Rectal smooth muscle tissue (tissue), 1 donor: Measurements from ENCODE around the gene GALNT14.

ENCODE experiments used
- H3K27ac ChIP-seq: one replicate; pipeline ENCODE4 v1.7.0; 2013; ENCODE audit warnings: low read depth, low read length, inconsistent platforms
- H3K27me3 ChIP-seq: one replicate; pipeline ENCODE4 v1.7.0; 2013; ENCODE audit warnings: low read length; ENCODE audit not compliant: control insufficient read depth, insufficient read depth
- H3K36me3 ChIP-seq: one replicate; pipeline ENCODE4 v1.7.0; 2013; ENCODE audit warnings: low read length; ENCODE audit not compliant: control insufficient read depth, insufficient read depth
- H3K4me1 ChIP-seq: one replicate; pipeline ENCODE4 v1.7.0; 2013; ENCODE audit warnings: low read length; ENCODE audit not compliant: control insufficient read depth, insufficient read depth
- H3K4me3 ChIP-seq: one replicate; pipeline ENCODE4 v1.7.0; 2013; ENCODE audit warnings: low read length
- H3K9ac ChIP-seq: one replicate; pipeline ENCODE4 v1.7.0; 2013; ENCODE audit warnings: low read length

Gene GALNT14

GRCh38 chr2:30968660-30969397, 169.4 kb downstream of the GALNT14 start:
- no peak overlapping the region for H3K9ac ChIP-seq
- H3K27ac ChIP-seq: no peak overlapping the region
- no peak overlapping the region for H3K4me3 ChIP-seq
- no peaks in the 10 kb centered on the region for H3K36me3 ChIP-seq
- no peaks in the 10 kb centered on the region for H3K27me3 ChIP-seq
- no peaks in the 10 kb centered on the region for H3K4me1 ChIP-seq

- Histone ChIP-seq H3K9ac (no peak overlapping the region), H3K36me3 (no peaks in the 10 kb centered on the region), H3K27me3 (no peaks in the 10 kb centered on the region), H3K4me1 (no peaks in the 10 kb centered on the region), H3K27ac (no peak overlapping the region), H3K4me3 (no peak overlapping the region)
These were observed 171.5 kb downstream of the GALNT14 start for GRCh38 chr2:30966786-30967185.

- Histone ChIP-seq H3K9ac (no peak overlapping the region), H3K27ac (no peak overlapping the region), H3K27me3 (no peaks in the 10 kb centered on the region), H3K4me1 (no peaks in the 10 kb centered on the region), H3K4me3 (no peak overlapping the region), H3K36me3 (no peaks in the 10 kb centered on the region)
These were observed 173.2 kb downstream of the GALNT14 start for GRCh38 chr2:30965022-30965531.

- H3K9ac ChIP-seq: no peak overlapping the region
- no peak overlapping the region for H3K27ac ChIP-seq
- H3K4me3 ChIP-seq: no peak overlapping the region
- H3K4me1 ChIP-seq: no peaks in the 10 kb centered on the region
- H3K36me3 ChIP-seq: no peaks in the 10 kb centered on the region
- H3K27me3 ChIP-seq: no peaks in the 10 kb centered on the region
These were observed 173.8 kb downstream of the GALNT14 start for GRCh38 chr2:30964334-30965005.

- no peak overlapping the region for H3K27ac ChIP-seq
These were observed 175.1 kb downstream of the GALNT14 start for GRCh38 chr2:30963184-30963583.

GRCh38 chr2:30960213-30960612, 178.0 kb downstream of the GALNT14 start:
- Histone ChIP-seq H3K9ac (no peak overlapping the region), H3K4me3 (no peak overlapping the region), H3K27me3 (no peaks in the 10 kb centered on the region), H3K4me1 (no peaks in the 10 kb centered on the region), H3K36me3 (no peaks in the 10 kb centered on the region), H3K27ac (no peak overlapping the region)

More at GRCh38 chr2:30963184-30963583, 175.1 kb downstream of the GALNT14 start:
- no peak overlapping the region for H3K4me3 ChIP-seq
- H3K4me1 ChIP-seq: no peaks in the 10 kb centered on the region
- H3K27me3 ChIP-seq: no peaks in the 10 kb centered on the region
- H3K36me3 ChIP-seq: no peaks in the 10 kb centered on the region
- no peak overlapping the region for H3K9ac ChIP-seq

- Histone ChIP-seq H3K9ac (no peak overlapping the region), H3K4me3 (no peak overlapping the region), H3K4me1 (no peaks in the 10 kb centered on the region), H3K27me3 (no peaks in the 10 kb centered on the region), H3K36me3 (no peaks in the 10 kb centered on the region), H3K27ac (no peak overlapping the region)
These were observed 178.6 kb downstream of the GALNT14 start for GRCh38 chr2:30959653-30960052.

- no peaks in the 10 kb centered on the region for H3K4me1 ChIP-seq
- H3K4me3 ChIP-seq: no peak overlapping the region
- H3K27ac ChIP-seq: no peak overlapping the region
- H3K36me3 ChIP-seq: no peaks in the 10 kb centered on the region
- no peak overlapping the region for H3K9ac ChIP-seq
- no peaks in the 10 kb centered on the region for H3K27me3 ChIP-seq
These were observed 179.3 kb downstream of the GALNT14 start for GRCh38 chr2:30958918-30959265.

- Histone ChIP-seq H3K4me1 (no peaks in the 10 kb centered on the region), H3K27ac (no peak overlapping the region), H3K36me3 (no peaks in the 10 kb centered on the region), H3K4me3 (no peak overlapping the region), H3K27me3 (no peaks in the 10 kb centered on the region), H3K9ac (no peak overlapping the region)
These were observed 179.9 kb downstream of the GALNT14 start for GRCh38 chr2:30958193-30958917.

- no peak overlapping the region for H3K27ac ChIP-seq
- no peaks in the 10 kb centered on the region for H3K27me3 ChIP-seq
- H3K9ac ChIP-seq: no peak overlapping the region
These were observed 180.6 kb downstream of the GALNT14 start for GRCh38 chr2:30957591-30957990.

GRCh38 chr2:30956995-30957394, 181.2 kb downstream of the GALNT14 start:
- H3K9ac ChIP-seq: no peak overlapping the region
- H3K36me3 ChIP-seq: no peaks in the 10 kb centered on the region
- no peaks in the 10 kb centered on the region for H3K27me3 ChIP-seq
- no peaks in the 10 kb centered on the region for H3K4me1 ChIP-seq
- no peak overlapping the region for H3K27ac ChIP-seq
- H3K4me3 ChIP-seq: no peak overlapping the region

More at GRCh38 chr2:30957591-30957990, 180.6 kb downstream of the GALNT14 start:
- Histone ChIP-seq H3K36me3 (no peaks in the 10 kb centered on the region), H3K4me1 (no peaks in the 10 kb centered on the region), H3K4me3 (no peak overlapping the region)

- H3K4me3 ChIP-seq: no peak overlapping the region
- H3K27me3 ChIP-seq: no peaks in the 10 kb centered on the region
- no peaks in the 10 kb centered on the region for H3K4me1 ChIP-seq
- H3K9ac ChIP-seq: no peak overlapping the region
- no peaks in the 10 kb centered on the region for H3K36me3 ChIP-seq
- H3K27ac ChIP-seq: no peak overlapping the region
These were observed 182.6 kb downstream of the GALNT14 start for GRCh38 chr2:30955516-30956132.
